A549 (cell line): ENCODE data around the gene FIGLA. TPM values are rescaled to one million over a fixed set of nuclear protein-coding genes. Genes with fewer than 3 reads are reported as not detected.

Experiments
- ATAC-seq, 2 experiments: fragments of 200-7000 bp in 1 of 2; fragments of >200 bp in 1 of 2; cut with Nextera tagmentation in 1 of 2; cut with Tn5 transposase in 1 of 2; 3 replicates each; pipeline versions ENCODE4 v1.8.0 to v1.9.1; 2018 to 2020; ENCODE audit warnings: mild to moderate bottlenecking in 1 of 2, moderate library complexity in 1 of 2
- CTCF ChIA-PET: fragments of 300-600 bp; sonication (Branson Sonifier 250); formaldehyde crosslinking; extraction: SDS; loops from one replicate; lab custom pipeline; 2021; ENCODE audit warnings: antibody characterized with exemption, inconsistent platforms; lab: Yijun Ruan, JAX
- POLR2A ChIA-PET: fragments of 350-600 bp; formaldehyde crosslinking; extraction: SDS; loops from one replicate; lab custom pipeline; 2021; ENCODE audit warnings: antibody characterized with exemption, inconsistent platforms; lab: Yijun Ruan, JAX
- DNase-seq, 2 experiments: peaks; one replicate each; pipeline versions ENCODE4 v3.0.0 to v3.0.0-alpha.2; 2011 to 2016; ENCODE audit warnings: low read depth in 1 of 2, low spot score in 1 of 2
- FAIRE-seq: peaks from 2 replicates; lab custom pipeline; 2011; peaks lifted over from hg19 to GRCh38; lab: Jason Lieb, UNC
- H3K27ac ChIP-seq, 2 experiments: fragments of >200 bp; sonication (Bioruptor Twin); formaldehyde crosslinking; 3 replicates each; pipeline ENCODE4 v1.5.1; 2016 to 2017
- H3K4me1 ChIP-seq: fragments of >200 bp; sonication (Bioruptor Twin); formaldehyde crosslinking; 3 replicates; pipeline ENCODE4 v1.6.1; 2016
- H3K4me2 ChIP-seq: fragments of >200 bp; sonication (Bioruptor Twin); formaldehyde crosslinking; 3 replicates; pipeline ENCODE4 v1.6.1; 2016
- H3K4me3 ChIP-seq: fragments of >200 bp; sonication (Bioruptor Twin); formaldehyde crosslinking; 3 replicates; pipeline ENCODE4 v1.5.1; 2016
- H3K9me3 ChIP-seq: fragments of >200 bp; sonication (Bioruptor Twin); formaldehyde crosslinking; 3 replicates; pipeline ENCODE4 v1.6.1; 2016
- CHD4 ChIP-seq: fragments of 200-600 bp; sonication (generic); IDR thresholded peaks from 2 replicates; pipeline ENCODE4 v1.6.1; 2016; ENCODE audit warnings: antibody characterized with exemption, mild to moderate bottlenecking, borderline replicate concordance
- EHF ChIP-seq: fragments of 250-450 bp; sonication (Bioruptor Pico); IDR thresholded peaks from 2 replicates; pipeline ENCODE4 v1.5.0; 2020; ENCODE audit warnings: mild to moderate bottlenecking
- GATA3 ChIP-seq: IDR thresholded peaks from 2 replicates; pipeline ENCODE4 v1.6.1; 2012; ENCODE audit warnings: borderline replicate concordance
- MYC ChIP-seq: IDR thresholded peaks from 2 replicates; pipeline ENCODE4 v1.6.1; 2012; ENCODE audit warnings: mild to moderate bottlenecking, inconsistent platforms, low read length, improper control_type of control experiment, borderline replicate concordance
- NPAS2 ChIP-seq: fragments of 250-450 bp; sonication (Bioruptor Pico); IDR thresholded peaks from 2 replicates; pipeline ENCODE4 v1.8.0; 2022; ENCODE audit warnings: mild to moderate bottlenecking, moderate library complexity, borderline replicate concordance
- NR3C1 ChIP-seq: fragments of >200 bp; sonication (Bioruptor Twin); formaldehyde crosslinking; IDR thresholded peaks from 3 replicates; pipeline ENCODE4 v1.6.1; 2017
- PBX3 ChIP-seq: IDR thresholded peaks from 2 replicates; pipeline ENCODE4 v1.6.1; 2012
- POLR2A ChIP-seq: IDR thresholded peaks from 2 replicates; pipeline ENCODE4 v1.6.1; 2012; ENCODE audit warnings: mild to moderate bottlenecking, low read length
- RARB ChIP-seq: fragments of 250-450 bp; sonication (Bioruptor Pico); IDR thresholded peaks from 2 replicates; pipeline ENCODE4 v1.8.0; 2021; ENCODE audit warnings: mild to moderate bottlenecking, moderate library complexity
- SMC3 ChIP-seq: fragments of >200 bp; sonication (Bioruptor Twin); formaldehyde crosslinking; IDR thresholded peaks from 3 replicates; pipeline ENCODE4 v1.6.1; 2018; ENCODE audit warnings: inconsistent platforms
- TP53 ChIP-seq: fragments of 250-450 bp; sonication (Bioruptor Pico); IDR thresholded peaks from 2 replicates; pipeline ENCODE4 v1.5.0; 2021; ENCODE audit warnings: mild to moderate bottlenecking, moderate library complexity
- ZC3H11A ChIP-seq: fragments of 450-650 bp; IDR thresholded peaks from 2 replicates; pipeline ENCODE4 v1.6.1; 2014; ENCODE audit warnings: antibody characterized with exemption, mild to moderate bottlenecking
- WGBS: methylation state at CpG from one replicate; pipeline ENCODE4 v1.1.6; 2017; ENCODE audit errors: missing lambda C conversion rate; 5-methylcytosine and 5-hydroxymethylcytosine counted together
- polyA plus RNA-seq, 4 experiments: library from polyadenylated mRNA; depleted of rRNA in 3 of 4; stranded (reverse); fragments of >200 nt; fragmentation: RNase III in 1 of 4; extraction: RNeasy Plus Mini Kit Qiagen cat#74134 plus additional on column Dnase treatment in 1 of 4; gene quantifications; 2 replicates in 3 of 4; 3 replicates in 1 of 4; pipeline ENCODE4 v1.2.3, GENCODE V29; 2011 to 2017
- small RNA-seq, 6 experiments: library from RNA; depleted of rRNA; stranded (forward); fragments of <200 nt; gene quantifications; one replicate each; pipeline ENCODE3, GENCODE V24; 2012
- TF ChIP-seq, protein P1 (sequence below): fragments of 250-450 bp; sonication (Bioruptor Pico); IDR thresholded peaks from 2 replicates; pipeline ENCODE4 v1.5.0; 2020; ENCODE audit warnings: low read depth, mild to moderate bottlenecking, moderate library complexity
- TF ChIP-seq, protein P2 (sequence below): fragments of 450-650 bp; IDR thresholded peaks from 2 replicates; pipeline ENCODE4 v1.6.1; 2014; ENCODE audit warnings: antibody characterized with exemption

FIGLA gene
- polyA plus RNA-seq, 2 of the 4 experiments (the other 2 are of a cell fraction): not detected

DNA sequence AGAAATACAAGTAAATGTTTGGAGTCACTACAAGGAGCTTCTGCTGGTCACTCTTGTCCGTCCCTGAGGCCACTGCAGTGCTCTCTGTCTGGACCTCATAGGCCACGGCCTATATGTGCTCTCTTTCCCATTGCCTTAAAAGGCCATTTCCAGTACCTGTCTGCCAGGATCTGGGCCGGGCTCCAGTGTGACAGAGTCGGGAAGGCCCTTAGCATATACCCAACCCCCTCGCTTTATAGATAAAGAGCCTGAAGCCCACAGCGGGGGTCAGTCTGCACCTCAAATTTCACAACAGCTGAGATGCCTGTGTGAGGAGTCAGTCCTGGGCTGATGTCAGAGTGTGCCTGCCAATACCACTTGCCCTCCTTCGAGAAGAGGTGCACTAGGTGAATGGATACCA is 62.3 kb downstream of the FIGLA start:
- no peaks in the 10 kb centered on the region for H3K9me3 ChIP-seq
- ATAC-seq (no peak), FAIRE-seq (no peak), DNase-seq (no peak)
- H3K4me1 ChIP-seq: no peaks in the 10 kb centered on the region
- TF ChIP-seq NPAS2: no peak
- no peak for TF ChIP-seq EHF (CRISPR knock-in tag)
- TF ChIP-seq SMC3: no peak
- TF ChIP-seq TP53 (CRISPR knock-in tag): no peak
- TF ChIP-seq POLR2A: no peak
- TF ChIP-seq NR3C1: no peak
- TF ChIP-seq GATA3: no peak
- TF ChIP-seq, protein P1, sequence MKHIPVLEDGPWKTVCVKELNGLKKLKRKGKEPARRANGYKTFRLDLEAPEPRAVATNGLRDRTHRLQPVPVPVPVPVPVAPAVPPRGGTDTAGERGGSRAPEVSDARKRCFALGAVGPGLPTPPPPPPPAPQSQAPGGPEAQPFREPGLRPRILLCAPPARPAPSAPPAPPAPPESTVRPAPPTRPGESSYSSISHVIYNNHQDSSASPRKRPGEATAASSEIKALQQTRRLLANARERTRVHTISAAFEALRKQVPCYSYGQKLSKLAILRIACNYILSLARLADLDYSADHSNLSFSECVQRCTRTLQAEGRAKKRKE: no peak
- TF ChIP-seq PBX3: no peak
- no peak for TF ChIP-seq RARB (CRISPR knock-in tag)
- no peak for TF ChIP-seq MYC
- TF ChIP-seq, protein P2, sequence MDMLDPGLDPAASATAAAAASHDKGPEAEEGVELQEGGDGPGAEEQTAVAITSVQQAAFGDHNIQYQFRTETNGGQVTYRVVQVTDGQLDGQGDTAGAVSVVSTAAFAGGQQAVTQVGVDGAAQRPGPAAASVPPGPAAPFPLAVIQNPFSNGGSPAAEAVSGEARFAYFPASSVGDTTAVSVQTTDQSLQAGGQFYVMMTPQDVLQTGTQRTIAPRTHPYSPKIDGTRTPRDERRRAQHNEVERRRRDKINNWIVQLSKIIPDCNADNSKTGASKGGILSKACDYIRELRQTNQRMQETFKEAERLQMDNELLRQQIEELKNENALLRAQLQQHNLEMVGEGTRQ: no peak
- no peak for TF ChIP-seq ZC3H11A
- TF ChIP-seq CHD4: no peak
- CTCF ChIA-PET: interaction anchor here (0.7 to 1.0 kb wide), 2 partner anchors 23 to 424 kb away, joined by 3 read pairs; no protein-coding TSS in a partner anchor
- no peak overlapping the region for H3K27ac ChIP-seq
- WGBS: 83% methylated on average over 7 of the region's 7 CpGs
- no peak overlapping the region for H3K4me2 ChIP-seq
- no peak overlapping the region for H3K4me3 ChIP-seq
- POLR2A ChIA-PET: no interaction called here

Small RNA genes lying within 50 kb of the gene (small RNA-seq; reads per million reads assigned to genes)
- gene HMGN2P21: 0 reads per million in 6 experiments

Other genes with a start within 250 kb of the FIGLA start
- 3.5 and 3.6 TPM in 2 replicates for gene TGFA, start 236.8 kb downstream of the FIGLA start, polyA plus RNA-seq (2011; rRNA removed)
- 5.2 to 7.1 TPM (median 5.3 TPM) in 3 replicates for gene TGFA, start 236.8 kb downstream of the FIGLA start, polyA plus RNA-seq (2017; fragmentation: RNase III; extraction: RNeasy Plus Mini Kit Qiagen cat#74134 plus additional on column Dnase treatment)
- gene ADD2, start 22.4 kb downstream of the FIGLA start, polyA plus RNA-seq (2011; rRNA removed): 25.5 and 28.4 TPM in 2 replicates
- gene ADD2, start 22.4 kb downstream of the FIGLA start, polyA plus RNA-seq (2017; fragmentation: RNase III; extraction: RNeasy Plus Mini Kit Qiagen cat#74134 plus additional on column Dnase treatment): 18.0 to 21.4 TPM (median 20.7 TPM) in 3 replicates
- not detected in 2 replicates for gene CLEC4F, start 30.0 kb upstream of the FIGLA start, polyA plus RNA-seq (2011; rRNA removed)
- not detected in 3 replicates for gene CLEC4F, start 30.0 kb upstream of the FIGLA start, polyA plus RNA-seq (2017; fragmentation: RNase III; extraction: RNeasy Plus Mini Kit Qiagen cat#74134 plus additional on column Dnase treatment)
- gene CD207, start 45.2 kb upstream of the FIGLA start, polyA plus RNA-seq (2011; rRNA removed): 0.05 TPM in 1 of 2 replicates, not detected in the other
- gene CD207, start 45.2 kb upstream of the FIGLA start, polyA plus RNA-seq (2017; fragmentation: RNase III; extraction: RNeasy Plus Mini Kit Qiagen cat#74134 plus additional on column Dnase treatment): 0.04 TPM in 1 of 3 replicates, not detected in the others
- gene VAX2, start 109.9 kb upstream of the FIGLA start, polyA plus RNA-seq (2011; rRNA removed): 1.6 and 1.8 TPM in 2 replicates
- gene VAX2, start 109.9 kb upstream of the FIGLA start, polyA plus RNA-seq (2017; fragmentation: RNase III; extraction: RNeasy Plus Mini Kit Qiagen cat#74134 plus additional on column Dnase treatment): 2.1 to 3.6 TPM (median 3.3 TPM) in 3 replicates
- gene ATP6V1B1, start 145.3 kb upstream of the FIGLA start, polyA plus RNA-seq (2011; rRNA removed): 1.9 and 3.2 TPM in 2 replicates
- 2.5 to 2.8 TPM (median 2.7 TPM) in 3 replicates for gene ATP6V1B1, start 145.3 kb upstream of the FIGLA start, polyA plus RNA-seq (2017; fragmentation: RNase III; extraction: RNeasy Plus Mini Kit Qiagen cat#74134 plus additional on column Dnase treatment)
- not detected in 2 replicates for gene ANKRD53, start 188.0 kb upstream of the FIGLA start, polyA plus RNA-seq (2011; rRNA removed)
- not detected in 3 replicates for gene ANKRD53, start 188.0 kb upstream of the FIGLA start, polyA plus RNA-seq (2017; fragmentation: RNase III; extraction: RNeasy Plus Mini Kit Qiagen cat#74134 plus additional on column Dnase treatment)
- 87.1 and 109 TPM in 2 replicates for gene TEX261, start 204.2 kb upstream of the FIGLA start, polyA plus RNA-seq (2011; rRNA removed)
- 71.3 to 76.3 TPM (median 73.6 TPM) in 3 replicates for gene TEX261, start 204.2 kb upstream of the FIGLA start, polyA plus RNA-seq (2017; fragmentation: RNase III; extraction: RNeasy Plus Mini Kit Qiagen cat#74134 plus additional on column Dnase treatment)